ENCODE data around the gene LGALS13.
"Not testable (repeated sequence)": the region's sequence is repeated elsewhere in the genome, so short reads cannot be mapped to it uniquely, and the experiment has no call there.

LGALS13 gene

GRCh38 chr19:39607021-39607420 is 4.7 kb downstream of the LGALS13 start:
- no peaks in the 10 kb centered on the region for H3K36me3 ChIP-seq
- H3K27me3 ChIP-seq = no peaks in the 10 kb centered on the region

GRCh38 chr19:39607561-39607960 is 5.2 kb downstream of the LGALS13 start:
- H3K9ac ChIP-seq = no peak overlapping the region
- H3K4me2 ChIP-seq = peak overlapping the region in 4 of 11 experiments; percentile 6 to 30 (median 15); a peak in 1 of 22 replicates
- no peak for TF ChIP-seq Cebpa-rat (IDR thresholded peaks at IDR 0.05)
- H3K4me1 ChIP-seq = peaks cover 0 to 10% (median 5%) of the 10 kb centered on the region in 10 experiments; a peak in 6 of 20 replicates
- no peaks in the 10 kb centered on the region for H3K27me3 ChIP-seq
- H3K27ac ChIP-seq = no peak overlapping the region
- no peaks in the 10 kb centered on the region for H3K36me3 ChIP-seq
- H4K20me1 ChIP-seq = no peaks in the 10 kb centered on the region
- H3K9me3 ChIP-seq (replicated peaks in 1 of 11) = peaks cover 0 to 2% (median 0%) of the 10 kb centered on the region in 11 experiments; a peak in 1 of 22 replicates
- H3K4me3 ChIP-seq = no peak overlapping the region

More at GRCh38 chr19:39607021-39607420, 4.7 kb downstream of the LGALS13 start:
- Histone ChIP-seq H3K9ac (no peak overlapping the region), H3K4me2 (peak overlapping the region in 4 of 11 experiments; percentile 6 to 30 (median 15); a peak in 1 of 22 replicates), H3K9me3 (replicated peaks in 1 of 11) (no peaks in the 10 kb centered on the region), H3K4me3 (no peak overlapping the region), H4K20me1 (no peaks in the 10 kb centered on the region), H3K4me1 (peaks cover 0 to 10% (median 5%) of the 10 kb centered on the region in 10 experiments; a peak in 6 of 20 replicates), H3K27ac (no peak overlapping the region)
- TF ChIP-seq Cebpa-rat (IDR thresholded peaks at IDR 0.05) = no peak

- H3K27ac ChIP-seq = no peak overlapping the region
- peaks cover 12 to 23% (median 16%) of the 10 kb centered on the region in 11 experiments for H3K9me3 ChIP-seq (replicated peaks in 1 of 11)
- no peaks in the 10 kb centered on the region for H3K36me3 ChIP-seq
- no peak for TF ChIP-seq Cebpa-rat (IDR thresholded peaks at IDR 0.05)
- no peak overlapping the region for H3K4me3 ChIP-seq
- H3K4me1 ChIP-seq = no peaks in the 10 kb centered on the region
- no peaks in the 10 kb centered on the region for H4K20me1 ChIP-seq
- no peak overlapping the region for H3K9ac ChIP-seq
- H3K27me3 ChIP-seq = no peaks in the 10 kb centered on the region
- H3K4me2 ChIP-seq = no peak overlapping the region
These were observed 11.3 kb downstream of the LGALS13 start for GRCh38 chr19:39613597-39613996.

- H3K27me3 ChIP-seq = no peaks in the 10 kb centered on the region
- H3K4me2 ChIP-seq = no peak overlapping the region
- no peak overlapping the region for H3K9ac ChIP-seq
- H3K27ac ChIP-seq = no peak overlapping the region
- no peak overlapping the region for H3K4me3 ChIP-seq
- no peaks in the 10 kb centered on the region for H4K20me1 ChIP-seq
- no peaks in the 10 kb centered on the region for H3K36me3 ChIP-seq
- H3K9me3 ChIP-seq (replicated peaks in 1 of 11) = peaks cover 12 to 20% (median 16%) of the 10 kb centered on the region in 11 experiments
- H3K4me1 ChIP-seq = no peaks in the 10 kb centered on the region
- TF ChIP-seq Cebpa-rat (IDR thresholded peaks at IDR 0.05) = no peak
These were observed 15.4 kb downstream of the LGALS13 start for GRCh38 chr19:39617745-39618144.

GRCh38 chr19:39623946-39624345 is 21.6 kb downstream of the LGALS13 start:
- Histone ChIP-seq H3K9ac (no peak overlapping the region), H3K4me1 (no peaks in the 10 kb centered on the region), H3K4me3 (no peak overlapping the region), H3K27me3 (no peaks in the 10 kb centered on the region), H3K36me3 (no peaks in the 10 kb centered on the region), H4K20me1 (no peaks in the 10 kb centered on the region), H3K9me3 (replicated peaks in 1 of 11) (no peaks in the 10 kb centered on the region), H3K4me2 (no peak overlapping the region), H3K27ac (no peak overlapping the region)
- no peak for TF ChIP-seq Cebpa-rat (IDR thresholded peaks at IDR 0.05)

GRCh38 chr19:39627631-39628030 is 25.3 kb downstream of the LGALS13 start:
- H4K20me1 ChIP-seq; H3K9ac ChIP-seq; H3K4me1 ChIP-seq; H3K9me3 ChIP-seq (replicated peaks in 1 of 11); H3K4me3 ChIP-seq; H3K27ac ChIP-seq; H3K27me3 ChIP-seq; H3K36me3 ChIP-seq; H3K4me2 ChIP-seq: not testable (repeated sequence)

GRCh38 chr19:39631178-39631577 is 28.9 kb downstream of the LGALS13 start:
- no peak overlapping the region for H3K27ac ChIP-seq
- no peaks in the 10 kb centered on the region for H4K20me1 ChIP-seq

GRCh38 chr19:39631626-39632025 is 29.3 kb downstream of the LGALS13 start:
- no peaks in the 10 kb centered on the region for H3K4me1 ChIP-seq
- H3K9me3 ChIP-seq (replicated peaks in 1 of 11) = no peaks in the 10 kb centered on the region
- no peaks in the 10 kb centered on the region for H4K20me1 ChIP-seq
- H3K4me2 ChIP-seq = no peak overlapping the region
- H3K27ac ChIP-seq = no peak overlapping the region
- no peak overlapping the region for H3K9ac ChIP-seq
- TF ChIP-seq Cebpa-rat (IDR thresholded peaks at IDR 0.05) = no peak
- no peaks in the 10 kb centered on the region for H3K27me3 ChIP-seq
- no peak overlapping the region for H3K4me3 ChIP-seq
- no peaks in the 10 kb centered on the region for H3K36me3 ChIP-seq

More at GRCh38 chr19:39631178-39631577, 28.9 kb downstream of the LGALS13 start:
- H3K4me2 ChIP-seq = no peak overlapping the region
- no peaks in the 10 kb centered on the region for H3K36me3 ChIP-seq
- H3K9me3 ChIP-seq (replicated peaks in 1 of 11) = no peaks in the 10 kb centered on the region
- TF ChIP-seq Cebpa-rat (IDR thresholded peaks at IDR 0.05) = no peak
- no peak overlapping the region for H3K9ac ChIP-seq
- H3K4me1 ChIP-seq = no peaks in the 10 kb centered on the region
- no peaks in the 10 kb centered on the region for H3K27me3 ChIP-seq
- H3K4me3 ChIP-seq = no peak overlapping the region

GRCh38 chr19:39637891-39638290 is 35.6 kb downstream of the LGALS13 start:
- Histone ChIP-seq H3K27ac (no peak overlapping the region), H3K9ac (no peak overlapping the region), H3K36me3 (no peaks in the 10 kb centered on the region), H4K20me1 (no peaks in the 10 kb centered on the region; a peak in 1 of 22 replicates), H3K9me3 (replicated peaks in 1 of 11) (no peaks in the 10 kb centered on the region), H3K4me2 (no peak overlapping the region), H3K27me3 (no peaks in the 10 kb centered on the region), H3K4me1 (no peaks in the 10 kb centered on the region), H3K4me3 (no peak overlapping the region)
- no peak for TF ChIP-seq Cebpa-rat (IDR thresholded peaks at IDR 0.05)

GRCh38 chr19:39641773-39642172 is 39.4 kb downstream of the LGALS13 start:
- no peak overlapping the region for H3K27ac ChIP-seq
- no peak overlapping the region for H3K4me2 ChIP-seq
- H3K36me3 ChIP-seq = no peaks in the 10 kb centered on the region
- no peaks in the 10 kb centered on the region for H3K9me3 ChIP-seq (replicated peaks in 1 of 11)
- no peak overlapping the region for H3K4me3 ChIP-seq
- no peaks in the 10 kb centered on the region; a peak in 1 of 22 replicates for H4K20me1 ChIP-seq
- TF ChIP-seq Cebpa-rat (IDR thresholded peaks at IDR 0.05) = no peak
- no peaks in the 10 kb centered on the region for H3K27me3 ChIP-seq
- no peaks in the 10 kb centered on the region for H3K4me1 ChIP-seq
- H3K9ac ChIP-seq = no peak overlapping the region

Data from BLaER1 treated with 17β-estradiol and CSF1 and Interleukin-3, amounts not matched to agents 10 nM and 100 nM (cell line).